PC-9 (cell line): Measurements from ENCODE around the gene GP2. TPM values are rescaled to one million over a fixed set of nuclear protein-coding genes. Genes with fewer than 3 reads are reported as not detected.

Source experiments
- BruUV-seq: library from RNA; stranded (reverse); fragments of 400-500 nt; replicated peaks from 2 replicates; lab custom pipeline; 2021; lab: Mats Ljungman, UMichigan
- CTCF ChIA-PET: fragments of 300-600 bp; sonication (Branson Sonifier 250); formaldehyde crosslinking; loops from one replicate; lab custom pipeline; 2022; ENCODE audit warnings: antibody characterized with exemption; lab: Charles Lee
- POLR2A ChIA-PET: fragments of 300-600 bp; sonication (Branson Sonifier 250); formaldehyde crosslinking; loops from one replicate; lab custom pipeline; 2022; ENCODE audit warnings: antibody characterized with exemption; ENCODE audit not compliant: unreplicated experiment; lab: Charles Lee
- DNase-seq, 2 experiments: peaks; one replicate each; pipeline versions ENCODE4 v3.0.0 to v3.0.0-alpha.2; 2015 to 2022; ENCODE audit warnings: mixed read lengths in 1 of 2
- H2AFZ ChIP-seq: fragments of 200-600 bp; sonication (generic); 2 replicates; pipeline ENCODE4 v1.8.1; 2017; ENCODE audit warnings: antibody characterized with exemption
- H3F3A ChIP-seq: fragments of 200-600 bp; sonication (generic); 2 replicates; pipeline ENCODE4 v1.8.1; 2017; ENCODE audit warnings: antibody characterized with exemption, mild to moderate bottlenecking, low read depth; ENCODE audit not compliant: insufficient read depth
- H3K27ac ChIP-seq: fragments of 200-600 bp; sonication (generic); 2 replicates; pipeline ENCODE4 v1.6.1; 2016; ENCODE audit warnings: mixed run types
- H3K27me3 ChIP-seq: fragments of 200-600 bp; sonication (generic); 2 replicates; pipeline ENCODE4 v1.6.1; 2016; ENCODE audit warnings: low read depth, mixed run types; ENCODE audit not compliant: insufficient read depth
- H3K36me3 ChIP-seq: fragments of 200-600 bp; sonication (generic); 2 replicates; pipeline ENCODE4 v1.6.1; 2016; ENCODE audit warnings: low read depth, mixed run types
- H3K4me1 ChIP-seq: fragments of 200-600 bp; sonication (generic); replicated peaks from 2 replicates; pipeline ENCODE4 v1.6.1; 2016; ENCODE audit warnings: mixed run types; ENCODE audit not compliant: insufficient read depth
- H3K4me2 ChIP-seq: fragments of 200-600 bp; sonication (generic); 2 replicates; pipeline ENCODE4 v1.6.1; 2017; ENCODE audit warnings: mixed run types
- H3K4me3 ChIP-seq: fragments of 200-600 bp; sonication (generic); 2 replicates; pipeline ENCODE4 v1.6.1; 2016; ENCODE audit warnings: mixed run types
- H3K79me2 ChIP-seq: fragments of 200-600 bp; sonication (generic); 2 replicates; pipeline ENCODE4 v1.6.1; 2017; ENCODE audit warnings: low read depth, mixed run types
- H3K9me2 ChIP-seq: fragments of 200-600 bp; sonication (generic); 2 replicates; pipeline ENCODE4 v1.8.1; 2017; ENCODE audit warnings: mild to moderate bottlenecking; ENCODE audit not compliant: insufficient read depth
- H3K9me3 ChIP-seq: fragments of 200-600 bp; sonication (generic); 2 replicates; pipeline ENCODE4 v1.8.1; 2016; ENCODE audit warnings: low read depth; ENCODE audit not compliant: insufficient read depth
- H4K20me1 ChIP-seq: fragments of 200-600 bp; sonication (generic); 2 replicates; pipeline ENCODE4 v1.8.1; 2017; ENCODE audit not compliant: insufficient read depth
- EZH2 ChIP-seq: fragments of 200-600 bp; sonication (generic); IDR thresholded peaks from 2 replicates; pipeline ENCODE4 v1.8.0; 2017; ENCODE audit warnings: antibody characterized with exemption, low read depth
- intact Hi-C: fragments of 100-400 bp; cut with micrococcal nuclease; formaldehyde crosslinking; loops from one replicate; pipeline ENCODE4 v1.10.0; 2022; ENCODE audit not compliant: unreplicated experiment
- total RNA-seq: library from RNA; stranded (reverse); gene quantifications from 2 replicates; pipeline ENCODE4 v1.2.3, GENCODE V29; 2021
- TF ChIP-seq, protein P1 (sequence below): fragments of 200-600 bp; sonication (generic); conservative IDR thresholded peaks from 2 replicates; pipeline ENCODE4 v1.6.1; 2017; ENCODE audit warnings: mixed run types, antibody characterized with exemption, mild to moderate bottlenecking, moderate library complexity

GP2 gene
- total RNA-seq, 1 experiment from 2014 or later: not detected

DNA sequence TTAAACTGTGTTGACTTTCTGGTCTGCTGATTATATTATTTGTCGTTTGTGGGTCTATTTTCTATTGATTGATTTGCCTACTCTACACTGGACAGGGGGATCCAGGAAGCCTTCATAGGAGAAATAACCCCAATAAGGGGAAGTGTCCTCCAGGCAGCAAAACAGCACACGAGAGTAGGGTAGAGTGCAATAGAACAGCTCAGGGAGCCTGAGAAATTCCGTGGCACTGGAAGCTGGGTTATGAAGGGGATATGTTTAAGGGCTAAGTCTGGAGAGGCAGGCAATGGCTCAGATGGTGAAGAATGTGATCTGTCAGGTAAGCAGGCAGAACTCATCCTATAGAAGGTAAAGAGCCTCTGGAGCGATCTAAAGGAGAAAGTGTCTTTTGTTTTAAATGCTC, 20.9 kb downstream of the GP2 start:
- POLR2A ChIA-PET: no interaction called here
- Histone ChIP-seq H3K4me2 (no peak overlapping the region), H3F3A (no peaks in the 10 kb centered on the region)

DNA sequence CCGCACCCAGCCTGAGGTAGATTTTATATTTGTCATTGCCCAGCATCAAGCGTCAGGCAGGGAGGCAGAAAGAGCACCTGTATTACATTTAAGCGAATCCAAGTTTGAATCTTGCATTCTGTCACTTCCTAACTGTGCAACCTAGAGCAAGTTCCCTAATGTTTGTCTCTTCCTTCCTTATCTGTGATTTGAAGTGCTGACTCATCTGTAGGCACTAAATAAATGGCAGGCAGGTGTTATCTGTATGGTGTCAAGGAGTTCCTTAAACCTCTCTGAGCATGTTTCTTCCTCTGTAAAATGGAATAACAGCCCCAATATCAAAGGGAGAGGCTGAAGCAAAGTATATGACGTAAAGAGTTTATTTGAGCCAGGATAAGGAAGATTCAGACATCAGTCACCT, 24.3 kb downstream of the GP2 start:
- ChIA-PET POLR2A (interaction anchor here (0.7 kb wide), 1 partner anchor 29 kb away, joined by 14 read pairs; no protein-coding TSS in a partner anchor), CTCF (no interaction called here)
- no peaks in the 10 kb centered on the region for H3K79me2 ChIP-seq
- peaks cover 5% of the 10 kb centered on the region; the same call in 1 of the 2 replicates for H3K27me3 ChIP-seq
- H3K36me3 ChIP-seq: no peaks in the 10 kb centered on the region
- BruUV-seq: no TSS peak
- no peak overlapping the region for H3K27ac ChIP-seq
- no peak overlapping the region for H3K4me2 ChIP-seq
- no peaks in the 10 kb centered on the region for H4K20me1 ChIP-seq
- no peaks in the 10 kb centered on the region for H3K9me3 ChIP-seq
- H3K9me2 ChIP-seq: no peaks in the 10 kb centered on the region
- no peaks in the 10 kb centered on the region for H3F3A ChIP-seq
- DNase-seq: no peak
- TF ChIP-seq EZH2: no peak
- TF ChIP-seq, protein P1, sequence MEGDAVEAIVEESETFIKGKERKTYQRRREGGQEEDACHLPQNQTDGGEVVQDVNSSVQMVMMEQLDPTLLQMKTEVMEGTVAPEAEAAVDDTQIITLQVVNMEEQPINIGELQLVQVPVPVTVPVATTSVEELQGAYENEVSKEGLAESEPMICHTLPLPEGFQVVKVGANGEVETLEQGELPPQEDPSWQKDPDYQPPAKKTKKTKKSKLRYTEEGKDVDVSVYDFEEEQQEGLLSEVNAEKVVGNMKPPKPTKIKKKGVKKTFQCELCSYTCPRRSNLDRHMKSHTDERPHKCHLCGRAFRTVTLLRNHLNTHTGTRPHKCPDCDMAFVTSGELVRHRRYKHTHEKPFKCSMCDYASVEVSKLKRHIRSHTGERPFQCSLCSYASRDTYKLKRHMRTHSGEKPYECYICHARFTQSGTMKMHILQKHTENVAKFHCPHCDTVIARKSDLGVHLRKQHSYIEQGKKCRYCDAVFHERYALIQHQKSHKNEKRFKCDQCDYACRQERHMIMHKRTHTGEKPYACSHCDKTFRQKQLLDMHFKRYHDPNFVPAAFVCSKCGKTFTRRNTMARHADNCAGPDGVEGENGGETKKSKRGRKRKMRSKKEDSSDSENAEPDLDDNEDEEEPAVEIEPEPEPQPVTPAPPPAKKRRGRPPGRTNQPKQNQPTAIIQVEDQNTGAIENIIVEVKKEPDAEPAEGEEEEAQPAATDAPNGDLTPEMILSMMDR: no peak
- no peak overlapping the region for H2AFZ ChIP-seq
- H3K4me1 ChIP-seq: no peaks in the 10 kb centered on the region
- H3K4me3 ChIP-seq: no peak overlapping the region
- intact Hi-C loops: loop anchor here (5.0 kb wide), 1 partner anchor 746 kb away; the partner anchor contains the start of gene VPS35L

More for the DNA sequence above, 20.9 kb downstream of the GP2 start:
- Histone ChIP-seq H3K9me3 (no peaks in the 10 kb centered on the region), H2AFZ (no peak overlapping the region), H3K4me1 (no peaks in the 10 kb centered on the region), H3K79me2 (no peaks in the 10 kb centered on the region), H3K36me3 (no peaks in the 10 kb centered on the region), H3K9me2 (no peaks in the 10 kb centered on the region), H3K27ac (no peak overlapping the region), H3K4me3 (no peak overlapping the region), H4K20me1 (no peaks in the 10 kb centered on the region), H3K27me3 (peaks cover 5% of the 10 kb centered on the region; the same call in 1 of the 2 replicates)
- no peak for DNase-seq
- intact Hi-C loops: no loop called here
- TF ChIP-seq, protein P1: no peak
- TF ChIP-seq EZH2: no peak
- BruUV-seq: no TSS peak
- CTCF ChIA-PET: no interaction called here

DNA sequence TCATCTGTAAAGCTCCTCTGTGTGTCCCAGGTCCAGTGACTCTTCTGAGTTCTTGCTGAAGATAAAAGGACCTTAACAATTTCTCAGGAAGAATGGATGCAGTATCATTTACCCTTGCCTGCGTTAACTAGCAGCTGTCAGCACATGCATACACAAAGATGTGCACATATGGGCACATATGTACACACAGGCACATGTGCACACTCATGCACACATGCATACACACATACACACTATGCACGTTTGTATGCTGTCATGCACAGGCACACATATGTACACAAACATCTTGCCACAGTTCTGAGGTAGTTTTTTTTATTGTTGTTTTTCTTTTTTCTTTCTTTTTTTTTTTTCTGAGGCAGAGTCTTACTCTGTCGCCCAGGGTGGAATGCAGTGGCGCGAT, 24.9 kb downstream of the GP2 start:
- POLR2A ChIA-PET: interaction anchor here (0.7 kb wide), 1 partner anchor 29 kb away, joined by 14 read pairs; no protein-coding TSS in a partner anchor
- H3K4me3 ChIP-seq: no peak overlapping the region
- no peaks in the 10 kb centered on the region for H3K79me2 ChIP-seq
- no peaks in the 10 kb centered on the region for H3K9me3 ChIP-seq
- no peaks in the 10 kb centered on the region for H3K9me2 ChIP-seq
- H3F3A ChIP-seq: no peaks in the 10 kb centered on the region
- H4K20me1 ChIP-seq: no peaks in the 10 kb centered on the region
- no TSS peak for BruUV-seq
- no peak overlapping the region for H3K4me2 ChIP-seq
- no peak overlapping the region for H2AFZ ChIP-seq
- no peaks in the 10 kb centered on the region for H3K4me1 ChIP-seq
- CTCF ChIA-PET: no interaction called here
- no peak for DNase-seq
- no peak overlapping the region for H3K27ac ChIP-seq
- H3K27me3 ChIP-seq: peaks cover 5% of the 10 kb centered on the region; the same call in 1 of the 2 replicates
- no peaks in the 10 kb centered on the region for H3K36me3 ChIP-seq
- intact Hi-C loops: loop anchor here (5.0 kb wide), 1 partner anchor 745 kb away; the partner anchor contains the start of gene VPS35L
- TF ChIP-seq EZH2: no peak
